ENCODE data around the gene ATP10B.

DNA sequence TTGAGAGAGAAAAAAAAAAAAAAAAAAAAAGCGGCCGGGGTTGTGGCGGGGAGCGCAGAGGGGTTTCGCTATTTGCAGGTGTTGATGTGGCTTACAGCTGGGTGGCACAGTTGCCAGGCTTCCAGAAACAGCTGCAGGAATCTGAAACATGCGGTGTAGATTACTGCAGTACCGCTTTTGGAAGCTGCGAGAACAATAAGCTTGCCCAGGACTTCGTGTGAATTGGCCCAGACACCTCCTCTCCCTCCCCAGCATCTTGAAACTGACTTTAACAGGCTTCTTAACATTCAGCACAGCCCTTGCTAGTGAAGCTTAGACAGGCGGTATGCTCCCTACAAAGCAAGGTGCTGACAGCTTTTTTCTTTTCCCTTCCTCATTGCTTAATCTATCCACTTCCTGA is 104.0 kb downstream of the ATP10B start:
- no peak for TF ChIP-seq YY1 (IDR thresholded peaks at IDR 0.05; ENCODE audit: insufficient read depth, insufficient read length)
- no peak for TF ChIP-seq ZNF274 (IDR thresholded peaks at IDR 0.05; ENCODE audit: low read depth, low read length)
